Activated naive CD8-positive, alpha-beta T cell treated with anti-CD3 and anti-CD28 coated beads, Interleukin-2, amount 10 ng/mL, durations not matched to agents 7 days and 5 days (primary cell): ENCODE measurements around the gene DHRS13. TPM values are rescaled to one million over a fixed set of nuclear protein-coding genes. Genes with fewer than 3 reads are reported as not detected.
"Not testable (repeated sequence)": the region's sequence is repeated elsewhere in the genome, so short reads cannot be mapped to it uniquely, and the experiment has no call there.

ENCODE experiments used
- ATAC-seq: fragments of 150-1000 bp; cut with Tn5 transposase; one replicate; pipeline ENCODE4 v1.10.0; 2021; ENCODE audit warnings: low read depth, moderate library complexity
- POLR2A ChIA-PET: fragments of 350-600 bp; sonication (Branson Sonifier 250); formaldehyde crosslinking; loops from one replicate; lab custom pipeline; 2021; ENCODE audit warnings: antibody characterized with exemption; lab: Charles Lee
- DNase-seq: peaks from one replicate; pipeline ENCODE4 v3.0.0; 2021
- H3K27ac Mint-ChIP-seq: one replicate; pipeline ENCODE4 v1.8.0; 2022; ENCODE audit warnings: mild to moderate bottlenecking, mixed read lengths
- H3K27me3 Mint-ChIP-seq: one replicate; pipeline ENCODE4 v1.8.0; 2022; ENCODE audit warnings: mild to moderate bottlenecking, moderate library complexity, mixed read lengths
- H3K36me3 Mint-ChIP-seq: one replicate; pipeline ENCODE4 v1.8.0; 2021; ENCODE audit warnings: mild to moderate bottlenecking, mixed read lengths
- H3K4me1 Mint-ChIP-seq: one replicate; pipeline ENCODE4 v1.8.0; 2021; ENCODE audit warnings: mixed read lengths
- H3K4me3 Mint-ChIP-seq: one replicate; pipeline ENCODE4 v1.8.0; 2022; ENCODE audit warnings: mild to moderate bottlenecking, moderate library complexity, mixed read lengths
- H3K9me3 Mint-ChIP-seq: one replicate; pipeline ENCODE4 v1.8.0; 2021; ENCODE audit warnings: mixed read lengths
- microRNA-seq: library from miRNA; unstranded; fragments of <30 nt; microRNA quantifications from one replicate; pipeline ENCODE4 v1.2.0, GENCODE V29; 2022
- total RNA-seq, 2 experiments: library from RNA; stranded (reverse); gene quantifications; one replicate each; pipeline ENCODE4 v1.2.3, GENCODE V29; 2021

The DHRS13 gene
- total RNA-seq, 2 experiments from 2014 or later, result 31.6 to 32.0 TPM

- DNase-seq, result no peak
- POLR2A ChIA-PET, result interaction anchor here (0.7 to 1.0 kb wide), 4 partner anchors 13 to 57 kb away, joined by 3 to 4 read pairs (median 4); no protein-coding TSS in a partner anchor
- H3K4me1 Mint-ChIP-seq, result peaks cover 14% of the 10 kb centered on the region
- no peak for ATAC-seq
- no peaks in the 10 kb centered on the region for H3K27me3 Mint-ChIP-seq
- H3K27ac Mint-ChIP-seq, result peak overlapping the region; percentile 86
- H3K9me3 Mint-ChIP-seq, result no peaks in the 10 kb centered on the region
- H3K4me3 Mint-ChIP-seq, result peak overlapping the region; percentile 92
- H3K36me3 Mint-ChIP-seq, result peaks cover 8% of the 10 kb centered on the region
These were observed 47.6 kb downstream of the DHRS13 start for GRCh38 chr17:28855336-28855679.

GRCh38 chr17:28854457-28855335, 48.2 kb downstream of the DHRS13 start, which contains the start of gene ERAL1:
Gene ERAL1 (plus strand): TSS chr17:28855016. CDS start chr17:28855035, 19 bp downstream.
- DNase-seq (peak; percentile 84), ATAC-seq (peak; percentile 100)
- H3K9me3 Mint-ChIP-seq, result no peaks in the 10 kb centered on the region
- no peaks in the 10 kb centered on the region for H3K27me3 Mint-ChIP-seq
- POLR2A ChIA-PET, result interaction anchor here (1.0 kb wide), 1 partner anchor 44 kb away, joined by 3 read pairs; no protein-coding TSS in a partner anchor
- H3K27ac Mint-ChIP-seq, result peak within 1 kb of the TSS; percentile 86
- H3K4me1 Mint-ChIP-seq, result peaks cover 14% of the 10 kb centered on the region
- H3K36me3 Mint-ChIP-seq, result peaks cover 7% of the 10 kb centered on the region
- H3K4me3 Mint-ChIP-seq, result peak within 1 kb of the TSS; percentile 92

- peaks cover 18% of the 10 kb centered on the region for H3K4me1 Mint-ChIP-seq
- H3K9me3 Mint-ChIP-seq, result no peaks in the 10 kb centered on the region
- DNase-seq (no peak), ATAC-seq (no peak)
- H3K36me3 Mint-ChIP-seq, result peaks cover 5% of the 10 kb centered on the region
- no peaks in the 10 kb centered on the region for H3K27me3 Mint-ChIP-seq
- POLR2A ChIA-PET, result interaction anchor here (0.7 kb wide), 1 partner anchor 49 kb away, joined by 5 read pairs; no protein-coding TSS in a partner anchor
- no peak overlapping the region for H3K4me3 Mint-ChIP-seq
- no peak overlapping the region for H3K27ac Mint-ChIP-seq
These were observed 49.6 kb downstream of the DHRS13 start for GRCh38 chr17:28853295-28853694.

GRCh38 chr17:28849281-28849680, 53.6 kb downstream of the DHRS13 start:
- Mint-ChIP-seq H3K4me3 (no peak overlapping the region), H3K27me3 (no peaks in the 10 kb centered on the region), H3K27ac (no peak overlapping the region), H3K36me3 (no peaks in the 10 kb centered on the region), H3K4me1 (peaks cover 7% of the 10 kb centered on the region), H3K9me3 (no peaks in the 10 kb centered on the region)
- no peak for DNase-seq
- POLR2A ChIA-PET, result interaction anchor here (1.8 to 2.1 kb wide), 2 partner anchors 53 to 103 kb away, joined by 4 to 10 read pairs; partner anchors contain the start of genes DHRS13 and PHF12
- peak; percentile 65 for ATAC-seq

- H3K36me3 Mint-ChIP-seq, H3K4me1 Mint-ChIP-seq, H3K4me3 Mint-ChIP-seq, H3K9me3 Mint-ChIP-seq, H3K27me3 Mint-ChIP-seq, H3K27ac Mint-ChIP-seq: not testable (repeated sequence)
- DNase-seq (peak; percentile 73), ATAC-seq (peak; percentile 78)
- POLR2A ChIA-PET, result interaction anchor here (1.8 to 2.1 kb wide), 2 partner anchors 54 to 103 kb away, joined by 4 to 10 read pairs; partner anchors contain the start of genes DHRS13 and PHF12
These were observed 54.2 kb downstream of the DHRS13 start for GRCh38 chr17:28848667-28849066.

Small RNAs within 50 kb of the gene (microRNA-seq; reads per million reads assigned to microRNA genes)
- not detected for gene MIR451B

Other genes with a start within 250 kb of the DHRS13 start
- gene SDF2, start 241.2 kb downstream of the DHRS13 start, total RNA-seq, result 10 to 100 TPM; 47.3 to 50.1 TPM
- 10 to 100 TPM; 81.4 to 87.1 TPM for gene SUPT6H, start 240.9 kb downstream of the DHRS13 start, total RNA-seq
- gene PROCA1, start 191.2 kb downstream of the DHRS13 start, total RNA-seq, result 10 to 100 TPM; 12.0 to 12.1 TPM
- 1 to 10 TPM; 7.3 to 8.2 TPM for gene RAB34, start 185.2 kb downstream of the DHRS13 start, total RNA-seq
- gene RPL23A, start 183.1 kb downstream of the DHRS13 start, total RNA-seq, result 1,000 to 10,000 TPM; 2,286 to 2,290 TPM
- 1 to 10 TPM; 1.6 to 2.2 TPM for gene TLCD1, start 176.8 kb downstream of the DHRS13 start, total RNA-seq
- 1 to 10 TPM; 7.1 to 8.9 TPM for gene NEK8, start 174.3 kb downstream of the DHRS13 start, total RNA-seq
- gene TRAF4, start 159.1 kb downstream of the DHRS13 start, total RNA-seq, result 10 to 100 TPM; 48.1 to 55.3 TPM
- 10 to 100 TPM; 17.0 to 21.2 TPM for gene FAM222B, start 60.3 kb downstream of the DHRS13 start, total RNA-seq
- gene ERAL1, start 48.1 kb downstream of the DHRS13 start, total RNA-seq, result 10 to 100 TPM; 34.3 to 37.6 TPM
- gene FLOT2, start 5.3 kb downstream of the DHRS13 start, total RNA-seq, result 100 to 1,000 TPM; 195 to 216 TPM
- gene PHF12, start 48.4 kb upstream of the DHRS13 start, total RNA-seq, result 10 to 100 TPM; 98.6 to 99.9 TPM
- gene SEZ6, start 103.0 kb upstream of the DHRS13 start, total RNA-seq, result not detected
- gene PIPOX, start 140.1 kb upstream of the DHRS13 start, total RNA-seq, result 1 to 10 TPM; 3.0 to 3.5 TPM